GM12892 (cell line): ENCODE results near the gene BMPR1A.

Experiments used
- POLR2A ChIP-seq: IDR thresholded peaks from 2 replicates; pipeline ENCODE4 v1.6.1; 2011; ENCODE audit warnings: low read depth, low read length, control low read depth
- POLR2AphosphoS5 ChIP-seq: IDR thresholded peaks from 2 replicates; pipeline ENCODE4 v1.6.1; 2011; ENCODE audit warnings: low read depth, low read length, control low read depth
- TAF1 ChIP-seq: IDR thresholded peaks from 2 replicates; pipeline ENCODE4 v1.6.1; 2011; ENCODE audit warnings: low read depth, mild to moderate bottlenecking, control low read depth, low read length, borderline replicate concordance

DNA sequence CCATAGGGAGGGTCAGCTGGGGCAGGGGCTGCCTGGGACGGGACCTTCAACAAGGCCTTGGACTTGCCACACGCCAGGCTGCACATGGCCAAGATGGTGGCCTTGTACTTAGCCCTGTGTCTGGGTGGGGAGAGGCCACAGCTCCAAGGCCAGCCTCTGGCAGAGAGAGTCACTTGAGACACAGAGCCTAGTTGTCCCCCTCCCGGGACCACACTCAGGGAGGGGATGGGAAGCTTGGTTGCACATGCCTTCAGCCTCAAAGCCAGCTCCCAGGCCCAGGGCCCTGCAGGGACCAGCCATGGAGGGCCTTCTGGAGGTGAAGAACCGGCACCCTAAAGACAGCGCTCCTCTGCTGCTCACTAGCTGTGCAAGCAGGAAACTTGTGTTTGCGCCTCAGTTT is 184.3 kb downstream of the BMPR1A start:
- TF ChIP-seq POLR2A (no peak), TAF1 (no peak), POLR2AphosphoS5 (no peak)
